Body of pancreas (tissue), 4 donors: ENCODE measurements around the gene OR13C2. TPM values are rescaled to one million over a fixed set of nuclear protein-coding genes. Genes with fewer than 3 reads are reported as not detected.
"Not testable (repeated sequence)": the region's sequence is repeated elsewhere in the genome, so short reads cannot be mapped to it uniquely, and the experiment has no call there.

Source experiments
- ATAC-seq: fragments of 150-250 bp; one replicate; pipeline ENCODE4 v1.9.1; 2016
- DNase-seq, 4 donors: peaks; one replicate each; pipeline ENCODE4 v3.0.0-alpha.2; 2019
- H3K27ac ChIP-seq, 4 donors: fragments of 200-600 bp; sonication (generic); 1 replicate in 3 of 4; 2 replicates in 1 of 4; pipeline versions ENCODE4 v1.5.1 to v1.6.1; 2016 to 2019; ENCODE audit warnings: mild to moderate bottlenecking in 1 of 4, mixed read lengths in 1 of 4, moderate library complexity in 1 of 4
- H3K27me3 ChIP-seq, 2 donors: fragments of 200-600 bp; sonication (generic); one replicate each; pipeline ENCODE4 v1.6.0; 2016; ENCODE audit warnings: mild to moderate bottlenecking in 1 of 2
- H3K36me3 ChIP-seq, 2 donors: fragments of 200-600 bp; sonication (generic); replicated peaks in 1 of 2; 2 replicates each; pipeline ENCODE4 v1.5.1; 2016; ENCODE audit warnings: low read depth in 2 of 2; ENCODE audit not compliant: insufficient read depth in 1 of 2
- H3K4me1 ChIP-seq: fragments of 200-600 bp; sonication (generic); one replicate; pipeline ENCODE4 v1.6.0; 2016
- H3K4me3 ChIP-seq, 2 donors: fragments of 200-600 bp; sonication (generic); 1 replicate in 1 of 2; 2 replicates in 1 of 2; pipeline ENCODE4 v1.5.1; 2016 to 2019
- H3K9me3 ChIP-seq, 3 donors: fragments of 200-600 bp; sonication (generic); 1 replicate in 2 of 3; 2 replicates in 1 of 3; pipeline ENCODE4 v1.5.1; 2016
- POLR2A ChIP-seq, 3 donors: fragments of 450-650 bp; IDR thresholded peaks; one replicate each; pipeline ENCODE4 v1.6.1; 2016; ENCODE audit warnings: antibody characterized with exemption in 3 of 3, mild to moderate bottlenecking in 2 of 3
- WGBS, 2 donors: methylation state at CpG; one replicate each; pipeline ENCODE4 v1.1.5; 2017; 5-methylcytosine and 5-hydroxymethylcytosine counted together
- intact Hi-C: fragments of 100-400 bp; cut with DNase I; formaldehyde crosslinking; loops from one replicate; pipeline ENCODE4 v1.15.1; 2023
- total RNA-seq, 2 donors: library from RNA; depleted of rRNA; stranded (reverse); fragments of >200 nt; gene quantifications; one replicate each; pipeline ENCODE4 v1.1.0, GENCODE V29; 2016
- TF ChIP-seq, protein P1 (sequence below), 7 experiments: fragments of 450-650 bp in 4 of 7; fragments of 200-600 bp in 3 of 7; sonication (generic) in 3 of 7; IDR thresholded peaks; one replicate each; pipeline ENCODE4 v1.5.1; 2016 to 2019; ENCODE audit warnings: antibody characterized with exemption in 7 of 7

Gene OR13C2
- total RNA-seq, 2 donors from 2014 or later, result not detected

DNA sequence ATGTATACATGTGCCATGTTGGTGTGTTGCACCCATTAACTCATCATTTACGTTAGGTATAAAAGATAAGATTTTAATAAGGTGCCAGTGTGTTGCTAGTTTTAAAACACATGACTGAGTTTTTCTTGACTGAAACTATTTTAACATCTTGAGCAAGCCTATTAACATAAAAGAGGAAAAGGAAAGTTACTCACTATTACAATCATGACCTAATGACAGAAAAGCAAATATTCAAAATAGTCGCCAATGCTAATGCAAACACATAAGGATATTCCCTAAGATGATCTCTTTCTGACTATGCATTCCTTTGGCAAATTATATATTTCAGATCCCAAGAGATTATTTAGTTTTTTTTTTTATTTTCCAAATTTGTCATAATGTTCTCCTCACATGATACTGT lies 5.8 kb upstream of the OR13C2 start:
- intact Hi-C loops, result no loop called here
- WGBS, 2 donors, result 60 to 63% methylated on average over 2 of the region's 2 CpGs
- TF ChIP-seq, protein P1, sequence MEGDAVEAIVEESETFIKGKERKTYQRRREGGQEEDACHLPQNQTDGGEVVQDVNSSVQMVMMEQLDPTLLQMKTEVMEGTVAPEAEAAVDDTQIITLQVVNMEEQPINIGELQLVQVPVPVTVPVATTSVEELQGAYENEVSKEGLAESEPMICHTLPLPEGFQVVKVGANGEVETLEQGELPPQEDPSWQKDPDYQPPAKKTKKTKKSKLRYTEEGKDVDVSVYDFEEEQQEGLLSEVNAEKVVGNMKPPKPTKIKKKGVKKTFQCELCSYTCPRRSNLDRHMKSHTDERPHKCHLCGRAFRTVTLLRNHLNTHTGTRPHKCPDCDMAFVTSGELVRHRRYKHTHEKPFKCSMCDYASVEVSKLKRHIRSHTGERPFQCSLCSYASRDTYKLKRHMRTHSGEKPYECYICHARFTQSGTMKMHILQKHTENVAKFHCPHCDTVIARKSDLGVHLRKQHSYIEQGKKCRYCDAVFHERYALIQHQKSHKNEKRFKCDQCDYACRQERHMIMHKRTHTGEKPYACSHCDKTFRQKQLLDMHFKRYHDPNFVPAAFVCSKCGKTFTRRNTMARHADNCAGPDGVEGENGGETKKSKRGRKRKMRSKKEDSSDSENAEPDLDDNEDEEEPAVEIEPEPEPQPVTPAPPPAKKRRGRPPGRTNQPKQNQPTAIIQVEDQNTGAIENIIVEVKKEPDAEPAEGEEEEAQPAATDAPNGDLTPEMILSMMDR (IDR thresholded peaks at IDR 0.05), result no peak
- TF ChIP-seq POLR2A (IDR thresholded peaks at IDR 0.05), result no peak
- ATAC-seq (no peak), DNase-seq (no peak)
- Histone ChIP-seq H3K27ac (no peak overlapping the region), H3K36me3 (no peaks in the 10 kb centered on the region), H3K9me3 (no peaks in the 10 kb centered on the region), H3K27me3 (no peaks in the 10 kb centered on the region), H3K4me1 (no peaks in the 10 kb centered on the region), H3K4me3 (no peak overlapping the region)

GRCh38 chr9:104608336-104608735 lies 2.9 kb upstream of the OR13C2 start:
- WGBS, 2 donors, result 17 to 38% methylated on average over 1 of the region's 1 CpG
- Histone ChIP-seq H3K27ac (no peak overlapping the region), H3K4me1 (no peaks in the 10 kb centered on the region), H3K9me3 (no peaks in the 10 kb centered on the region), H3K36me3 (no peaks in the 10 kb centered on the region), H3K4me3 (no peak overlapping the region), H3K27me3 (no peaks in the 10 kb centered on the region)
- no peak for DNase-seq
- intact Hi-C loops, result no loop called here
- no peak for TF ChIP-seq POLR2A (IDR thresholded peaks at IDR 0.05)
- TF ChIP-seq, protein P1 (IDR thresholded peaks at IDR 0.05), result no peak
- no peak for ATAC-seq

- 76 to 81% methylated on average over 2 of the region's 2 CpGs for WGBS, 2 donors
- H3K4me1 ChIP-seq, result no peaks in the 10 kb centered on the region
- no peak for DNase-seq
- H3K36me3 ChIP-seq, result no peaks in the 10 kb centered on the region
- intact Hi-C loops, result no loop called here
- H3K27me3 ChIP-seq, result no peaks in the 10 kb centered on the region
- no peak for ATAC-seq
- H3K4me3 ChIP-seq, result no peak overlapping the region
- no peaks in the 10 kb centered on the region for H3K9me3 ChIP-seq
- TF ChIP-seq, protein P1 (IDR thresholded peaks at IDR 0.05), result no peak
- TF ChIP-seq POLR2A (IDR thresholded peaks at IDR 0.05), result no peak
- H3K27ac ChIP-seq, result no peak overlapping the region
Observed at GRCh38 chr9:104606152-104606551, 725 bp upstream of the OR13C2 start.

- Histone ChIP-seq H3K27ac (no peak overlapping the region), H3K9me3 (no peaks in the 10 kb centered on the region), H3K4me3 (no peak overlapping the region), H3K4me1 (no peaks in the 10 kb centered on the region), H3K36me3 (no peaks in the 10 kb centered on the region), H3K27me3 (no peaks in the 10 kb centered on the region)
- WGBS, 2 donors, result 62 to 73% methylated on average over 3 of the region's 3 CpGs
- TF ChIP-seq, protein P1 (IDR thresholded peaks at IDR 0.05), result no peak
- TF ChIP-seq POLR2A (IDR thresholded peaks at IDR 0.05), result no peak
- ATAC-seq, result no peak
- no peak for DNase-seq
- intact Hi-C loops, result no loop called here
Observed at GRCh38 chr9:104604801-104605200, 626 bp downstream of the OR13C2 start.

GRCh38 chr9:104599313-104599712 lies 6.1 kb downstream of the OR13C2 start, which contains the start of gene OR13C5:
Gene OR13C5 (minus strand): TSS chr9:104599413. CDS start chr9:104599413, 0 bp downstream.
- H3K9me3 ChIP-seq, H3K27ac ChIP-seq, DNase-seq, H3K27me3 ChIP-seq, intact Hi-C loops, H3K4me1 ChIP-seq, H3K36me3 ChIP-seq, H3K4me3 ChIP-seq, ATAC-seq: not testable (repeated sequence)

DNA sequence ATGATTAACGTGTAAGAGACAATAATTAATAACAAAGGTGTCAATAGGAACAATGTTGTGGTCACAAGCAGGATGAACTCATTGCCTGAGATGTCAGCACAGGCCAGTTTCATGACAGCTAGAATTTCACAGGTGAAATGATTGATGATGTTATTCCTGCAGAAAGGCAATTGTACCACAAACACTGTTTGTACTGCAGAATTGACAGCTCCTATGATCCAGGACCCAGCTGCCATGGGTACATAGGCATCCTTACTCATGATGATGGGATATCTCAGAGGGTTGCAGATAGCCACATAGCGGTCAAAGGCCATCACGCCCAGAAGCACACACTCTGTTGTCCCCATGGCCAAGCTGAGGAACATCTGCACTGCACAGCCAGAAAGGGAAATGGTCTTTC lies 6.7 kb downstream of the OR13C2 start:
- H3K4me3 ChIP-seq, ATAC-seq, H3K36me3 ChIP-seq, DNase-seq, H3K4me1 ChIP-seq, H3K9me3 ChIP-seq, H3K27ac ChIP-seq, intact Hi-C loops, H3K27me3 ChIP-seq: not testable (repeated sequence)
- WGBS, 2 donors, result 48 to 70% methylated on average over 1 to 3 of the region's 3 CpGs
